Gastroesophageal sphincter (tissue), 4 donors: ENCODE data around the gene TFDP2. TPM values are rescaled to one million over a fixed set of nuclear protein-coding genes. Genes with fewer than 3 reads are reported as not detected.

Source experiments
- ATAC-seq: fragments of 150-250 bp; one replicate; pipeline ENCODE4 v1.9.1; 2016; ENCODE audit warnings: mild to moderate bottlenecking, moderate library complexity
- H3K27ac ChIP-seq, 4 donors: fragments of 200-600 bp; sonication (generic) in 3 of 4; 1 replicate in 3 of 4; 2 replicates in 1 of 4; pipeline ENCODE4 v1.5.1; 2016 to 2019
- H3K27me3 ChIP-seq: fragments of 200-600 bp; sonication (generic); one replicate; pipeline ENCODE4 v1.5.1; 2019
- H3K36me3 ChIP-seq, 2 donors: fragments of 200-600 bp; sonication (generic); one replicate each; pipeline ENCODE4 v1.5.1; 2019; ENCODE audit warnings: control low read depth in 1 of 2
- H3K4me1 ChIP-seq, 3 donors: fragments of 200-600 bp; sonication (generic); 1 replicate in 2 of 3; 2 replicates in 1 of 3; pipeline ENCODE4 v1.5.1; 2016 to 2019; ENCODE audit warnings: control low read depth in 2 of 3
- H3K4me3 ChIP-seq, 2 donors: fragments of 200-600 bp; sonication (generic); one replicate each; pipeline ENCODE4 v1.5.1; 2019; ENCODE audit warnings: mild to moderate bottlenecking in 1 of 2, moderate library complexity in 1 of 2
- H3K9me3 ChIP-seq, 3 donors: fragments of 200-600 bp; sonication (generic); one replicate each; pipeline ENCODE4 v1.5.1; 2017 to 2019; ENCODE audit warnings: control low read depth in 2 of 3
- CTCF ChIP-seq, 4 experiments: fragments of 200-600 bp in 2 of 4; fragments of 450-650 bp in 2 of 4; sonication (generic) in 1 of 4; IDR thresholded peaks; one replicate each; pipeline ENCODE4 v1.5.1; 2017 to 2019; ENCODE audit warnings: antibody characterized with exemption in 4 of 4, mild to moderate bottlenecking in 2 of 4, moderate library complexity in 2 of 4
- EP300 ChIP-seq: sonication (generic); formaldehyde crosslinking; IDR thresholded peaks from one replicate; pipeline ENCODE4 v1.6.1; 2017; ENCODE audit warnings: antibody characterized with exemption, mild to moderate bottlenecking
- POLR2A ChIP-seq, 2 donors: fragments of 450-650 bp; IDR thresholded peaks; one replicate each; pipeline ENCODE4 v1.6.1; 2017; ENCODE audit warnings: antibody characterized with exemption in 2 of 2, mild to moderate bottlenecking in 2 of 2, moderate library complexity in 1 of 2
- POLR2AphosphoS5 ChIP-seq: sonication (generic); formaldehyde crosslinking; IDR thresholded peaks from one replicate; pipeline ENCODE4 v1.6.1; 2017; ENCODE audit warnings: antibody characterized with exemption
- WGBS, 2 donors: methylation state at CpG; one replicate each; pipeline ENCODE4 v1.1.5; 2018; ENCODE audit warnings: low coverage in 1 of 2; 5-methylcytosine and 5-hydroxymethylcytosine counted together
- total RNA-seq, 4 donors: library from RNA; depleted of rRNA; stranded (reverse); fragments of >200 nt; gene quantifications; one replicate each; pipeline ENCODE4 v1.1.0, GENCODE V29; 2016

Gene TFDP2
- total RNA-seq, 4 donors from 2014 or later, result 56.2 to 267 (median 108) TPM

- Histone ChIP-seq H3K4me3 (no peak overlapping the region), H3K36me3 (peaks cover 0 to 49% of the 10 kb centered on the region in 2 donors), H3K27me3 (no peaks in the 10 kb centered on the region), H3K9me3 (peaks cover 0 to 10% (median 0%) of the 10 kb centered on the region in 3 donors), H3K27ac (no peak overlapping the region), H3K4me1 (no peaks in the 10 kb centered on the region)
- no peak for TF ChIP-seq POLR2A (IDR thresholded peaks at IDR 0.05)
- no peak for TF ChIP-seq POLR2AphosphoS5
- no peak for TF ChIP-seq EP300
- no peak for TF ChIP-seq CTCF (IDR thresholded peaks at IDR 0.05)
- ATAC-seq, result no peak
- 74 to 91% methylated on average over 4 of the region's 4 CpGs for WGBS, 2 donors
Observed at GRCh38 chr3:141904203-141904602, 245.1 kb downstream of the TFDP2 start.

GRCh38 chr3:141901914-141902313, 247.4 kb downstream of the TFDP2 start:
- Histone ChIP-seq H3K4me3 (no peak overlapping the region), H3K9me3 (peaks cover 0 to 10% (median 0%) of the 10 kb centered on the region in 3 donors), H3K27me3 (no peaks in the 10 kb centered on the region), H3K36me3 (peaks cover 0 to 28% of the 10 kb centered on the region in 2 donors), H3K4me1 (no peaks in the 10 kb centered on the region), H3K27ac (no peak overlapping the region)
- 88 to 100% methylated on average over 2 of the region's 2 CpGs for WGBS, 2 donors
- ATAC-seq, result no peak
- TF ChIP-seq POLR2A (IDR thresholded peaks at IDR 0.05) (no peak), EP300 (no peak), CTCF (IDR thresholded peaks at IDR 0.05) (no peak), POLR2AphosphoS5 (no peak)

- Histone ChIP-seq H3K36me3 (peaks cover 0 to 19% of the 10 kb centered on the region in 2 donors), H3K4me1 (no peaks in the 10 kb centered on the region), H3K27ac (no peak overlapping the region), H3K4me3 (no peak overlapping the region), H3K27me3 (no peaks in the 10 kb centered on the region), H3K9me3 (peaks cover 0 to 10% (median 0%) of the 10 kb centered on the region in 3 donors)
- ATAC-seq, result no peak
- 71 to 100% methylated on average over 1 to 2 of the region's 3 CpGs for WGBS, 2 donors
- TF ChIP-seq POLR2A (IDR thresholded peaks at IDR 0.05) (no peak), CTCF (IDR thresholded peaks at IDR 0.05) (no peak), EP300 (no peak), POLR2AphosphoS5 (no peak)
Observed at GRCh38 chr3:141900343-141900742, 249.0 kb downstream of the TFDP2 start.

GRCh38 chr3:141898908-141899307, 250.4 kb downstream of the TFDP2 start:
- no peak overlapping the region for H3K4me3 ChIP-seq
- H3K9me3 ChIP-seq, result peaks cover 0 to 10% (median 0%) of the 10 kb centered on the region in 3 donors
- H3K27me3 ChIP-seq, result no peaks in the 10 kb centered on the region
- WGBS, 2 donors, result 100% methylated on average over 1 of the region's 1 CpG
- ATAC-seq, result no peak
- H3K4me1 ChIP-seq, result no peaks in the 10 kb centered on the region
- no peak for TF ChIP-seq EP300
- TF ChIP-seq POLR2AphosphoS5, result no peak
- TF ChIP-seq CTCF (IDR thresholded peaks at IDR 0.05), result no peak
- TF ChIP-seq POLR2A (IDR thresholded peaks at IDR 0.05), result no peak
- no peak overlapping the region for H3K27ac ChIP-seq
- H3K36me3 ChIP-seq, result peaks cover 0 to 7% of the 10 kb centered on the region in 2 donors

- peaks cover 0 to 10% (median 0%) of the 10 kb centered on the region in 3 donors for H3K9me3 ChIP-seq
- no peak overlapping the region for H3K27ac ChIP-seq
- 71 to 95% methylated on average over 1 to 2 of the region's 3 CpGs for WGBS, 2 donors
- H3K4me3 ChIP-seq, result no peak overlapping the region
- TF ChIP-seq POLR2AphosphoS5, result no peak
- no peak for TF ChIP-seq POLR2A (IDR thresholded peaks at IDR 0.05)
- no peak for TF ChIP-seq CTCF (IDR thresholded peaks at IDR 0.05)
- no peak for TF ChIP-seq EP300
- no peak for ATAC-seq
- H3K27me3 ChIP-seq, result no peaks in the 10 kb centered on the region
- H3K4me1 ChIP-seq, result no peaks in the 10 kb centered on the region
- no peaks in the 10 kb centered on the region for H3K36me3 ChIP-seq
Observed at GRCh38 chr3:141895731-141896130, 253.6 kb downstream of the TFDP2 start.
